BLaER1 (cell line): ENCODE measurements around the gene TMEM174.
"Not testable (repeated sequence)": the region's sequence is repeated elsewhere in the genome, so short reads cannot be mapped to it uniquely, and the experiment has no call there.

Experiments
- H3K27ac ChIP-seq: shearing (Covaris generic); formaldehyde crosslinking; 2 replicates; pipeline ENCODE4 v1.8.1; 2022
- H3K27me3 ChIP-seq: shearing (Covaris generic); formaldehyde crosslinking; 2 replicates; pipeline ENCODE4 v1.8.1; 2022
- H3K36me3 ChIP-seq: shearing (Covaris generic); formaldehyde crosslinking; 2 replicates; pipeline ENCODE4 v1.8.1; 2022
- H3K4me1 ChIP-seq: shearing (Covaris generic); formaldehyde crosslinking; 2 replicates; pipeline ENCODE4 v1.8.1; 2022
- H3K4me2 ChIP-seq: shearing (Covaris generic); formaldehyde crosslinking; 2 replicates; pipeline ENCODE4 v1.8.1; 2022
- H3K4me3 ChIP-seq: shearing (Covaris generic); formaldehyde crosslinking; 2 replicates; pipeline ENCODE4 v1.8.1; 2022
- H3K9ac ChIP-seq: shearing (Covaris generic); formaldehyde crosslinking; 2 replicates; pipeline ENCODE4 v1.8.1; 2022
- H3K9me3 ChIP-seq: shearing (Covaris generic); formaldehyde crosslinking; 2 replicates; pipeline ENCODE4 v1.8.1; 2022
- H4K20me1 ChIP-seq: shearing (Covaris generic); formaldehyde crosslinking; 2 replicates; pipeline ENCODE4 v1.8.1; 2022
- Cebpa-rat ChIP-seq: shearing (Covaris generic); IDR thresholded peaks from 2 replicates; pipeline ENCODE4 v1.8.1; 2022

Gene TMEM174

DNA sequence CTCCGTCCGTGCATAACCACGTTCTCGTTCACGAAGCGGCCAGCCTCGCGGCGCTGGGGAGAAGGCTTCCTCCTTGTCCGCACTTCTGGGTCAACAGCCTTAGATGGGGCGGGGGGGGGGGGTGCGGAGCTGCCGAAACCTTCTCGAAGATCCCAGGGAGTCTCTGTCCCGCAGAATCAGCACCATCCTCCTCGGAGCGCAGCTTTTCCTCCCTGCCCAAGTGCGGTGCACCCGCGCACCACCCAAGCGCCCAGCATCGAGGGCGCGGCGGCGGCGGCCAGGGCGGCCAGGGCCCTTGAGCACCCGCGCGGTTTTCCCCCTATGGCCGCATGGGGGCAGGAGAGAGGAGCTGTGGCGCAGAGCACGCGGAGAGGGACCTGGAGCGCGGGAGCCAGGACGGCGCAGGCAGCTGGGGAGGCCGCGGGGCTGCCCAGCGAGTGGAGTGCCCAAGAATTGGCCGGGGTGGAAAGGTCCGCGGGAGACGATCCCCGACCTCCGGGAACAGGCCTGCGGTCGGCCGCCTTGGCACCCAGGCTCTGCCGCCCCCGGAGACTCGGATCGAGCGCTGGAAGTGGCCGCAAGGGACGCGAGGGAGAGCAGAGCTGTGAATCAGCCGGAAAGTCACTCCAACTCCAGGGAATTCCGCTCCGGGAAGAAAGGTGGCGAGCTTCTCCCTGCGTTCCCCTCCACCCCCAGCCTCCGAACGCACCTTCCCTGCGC, 43.1 kb downstream of the TMEM174 start:
- H3K36me3 ChIP-seq: no peaks in the 10 kb centered on the region
- TF ChIP-seq Cebpa-rat: no peak
- no peak overlapping the region for H3K27ac ChIP-seq
- no peaks in the 10 kb centered on the region for H3K4me1 ChIP-seq
- no peaks in the 10 kb centered on the region for H3K9me3 ChIP-seq
- H3K27me3 ChIP-seq: peaks cover 10% of the 10 kb centered on the region; the same call in 1 of the 2 replicates
- no peak overlapping the region for H3K4me3 ChIP-seq
- H3K4me2 ChIP-seq: no peak overlapping the region
- H3K9ac ChIP-seq: no peak overlapping the region
- no peaks in the 10 kb centered on the region for H4K20me1 ChIP-seq

DNA sequence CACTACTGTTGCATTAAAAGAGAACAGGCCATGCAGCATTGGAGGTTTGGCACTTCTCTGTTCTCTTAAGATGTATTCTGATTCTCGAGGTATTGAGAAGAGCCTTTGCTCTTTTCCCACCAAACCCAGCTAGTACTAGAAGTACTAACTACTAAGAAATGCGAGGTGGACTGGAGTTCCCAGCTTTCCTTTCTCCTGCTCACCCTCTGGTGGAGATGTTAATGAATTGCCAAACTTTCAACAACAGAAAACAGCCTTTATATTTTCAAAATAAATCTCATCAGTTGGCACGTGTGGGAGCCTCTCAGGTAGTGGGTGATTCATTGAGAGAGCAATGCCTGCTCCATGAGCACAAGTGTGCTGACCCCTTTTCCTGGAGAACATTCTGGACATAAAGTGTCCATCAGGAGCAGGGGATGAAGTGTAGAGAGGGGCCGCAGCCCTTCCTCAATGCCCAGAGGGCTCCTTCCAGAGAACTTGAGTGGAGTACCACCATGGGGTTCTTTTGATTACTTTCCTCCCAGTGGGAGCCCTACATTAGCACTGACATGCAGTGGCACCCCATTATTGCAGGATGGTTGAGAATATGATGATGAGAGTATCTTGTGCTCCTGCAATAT, 45.7 kb downstream of the TMEM174 start:
- no peaks in the 10 kb centered on the region for H3K36me3 ChIP-seq
- no peak overlapping the region for H3K27ac ChIP-seq
- peaks cover 10% of the 10 kb centered on the region; the same call in 1 of the 2 replicates for H3K27me3 ChIP-seq
- no peak overlapping the region for H3K4me3 ChIP-seq
- H3K9me3 ChIP-seq: no peaks in the 10 kb centered on the region
- no peaks in the 10 kb centered on the region for H3K4me1 ChIP-seq
- no peaks in the 10 kb centered on the region for H4K20me1 ChIP-seq
- no peak overlapping the region for H3K9ac ChIP-seq
- TF ChIP-seq Cebpa-rat: no peak
- H3K4me2 ChIP-seq: no peak overlapping the region

GRCh38 chr5:73219336-73219735, 46.3 kb downstream of the TMEM174 start:
- not testable (repeated sequence) for H3K4me1 ChIP-seq, H3K27ac ChIP-seq, H4K20me1 ChIP-seq, H3K9ac ChIP-seq, H3K9me3 ChIP-seq, H3K36me3 ChIP-seq, H3K27me3 ChIP-seq, H3K4me2 ChIP-seq, H3K4me3 ChIP-seq

GRCh38 chr5:73221161-73221560, 48.2 kb downstream of the TMEM174 start:
- no peak overlapping the region for H3K4me2 ChIP-seq
- no peak overlapping the region for H3K27ac ChIP-seq
- no peak overlapping the region for H3K9ac ChIP-seq
- no peaks in the 10 kb centered on the region for H3K9me3 ChIP-seq
- no peaks in the 10 kb centered on the region for H3K27me3 ChIP-seq
- H3K36me3 ChIP-seq: no peaks in the 10 kb centered on the region
- TF ChIP-seq Cebpa-rat: no peak
- H3K4me1 ChIP-seq: no peaks in the 10 kb centered on the region
- H4K20me1 ChIP-seq: no peaks in the 10 kb centered on the region
- H3K4me3 ChIP-seq: no peak overlapping the region

- H3K27me3 ChIP-seq: no peaks in the 10 kb centered on the region
Observed at GRCh38 chr5:73221726-73222125, 48.7 kb downstream of the TMEM174 start.

GRCh38 chr5:73222173-73222572, 49.2 kb downstream of the TMEM174 start:
- no peaks in the 10 kb centered on the region for H3K9me3 ChIP-seq
- no peaks in the 10 kb centered on the region for H3K4me1 ChIP-seq
- no peak for TF ChIP-seq Cebpa-rat
- H3K4me2 ChIP-seq: no peak overlapping the region
- H3K9ac ChIP-seq: no peak overlapping the region
- no peaks in the 10 kb centered on the region for H3K36me3 ChIP-seq
- no peak overlapping the region for H3K27ac ChIP-seq
- H3K27me3 ChIP-seq: no peaks in the 10 kb centered on the region
- no peaks in the 10 kb centered on the region for H4K20me1 ChIP-seq
- H3K4me3 ChIP-seq: no peak overlapping the region

More at GRCh38 chr5:73221726-73222125, 48.7 kb downstream of the TMEM174 start:
- no peak overlapping the region for H3K4me2 ChIP-seq
- H3K4me1 ChIP-seq: no peaks in the 10 kb centered on the region
- no peaks in the 10 kb centered on the region for H4K20me1 ChIP-seq
- TF ChIP-seq Cebpa-rat: no peak
- H3K4me3 ChIP-seq: no peak overlapping the region
- H3K9ac ChIP-seq: no peak overlapping the region
- no peaks in the 10 kb centered on the region for H3K36me3 ChIP-seq
- H3K27ac ChIP-seq: no peak overlapping the region
- H3K9me3 ChIP-seq: no peaks in the 10 kb centered on the region
